GM21447 (cell line): ENCODE data around the gene CAPN5.

Source experiments
- ATAC-seq: cut with Tn5 transposase; IDR thresholded peaks from one replicate; pipeline ENCODE4 v1.9.1; 2021; ENCODE audit not compliant: unreplicated experiment

Gene CAPN5

GRCh38 chr11:77063861-77064260 lies 2.9 kb upstream of the CAPN5 start:
- no peak for ATAC-seq

GRCh38 chr11:77064648-77065217 lies 2.0 kb upstream of the CAPN5 start:
- ATAC-seq = no peak

- no peak for ATAC-seq
Measured at GRCh38 chr11:77065878-77066228, 918 bp upstream of the CAPN5 start.

GRCh38 chr11:77067861-77068443 lies 1.2 kb downstream of the CAPN5 start:
- no peak for ATAC-seq

GRCh38 chr11:77068457-77069335 lies 1.9 kb downstream of the CAPN5 start:
- ATAC-seq = no peak

- ATAC-seq = no peak
Measured at GRCh38 chr11:77069336-77069968, 2.7 kb downstream of the CAPN5 start.

- ATAC-seq = no peak
Measured at GRCh38 chr11:77069969-77070582, 3.3 kb downstream of the CAPN5 start.

- no peak for ATAC-seq
Measured at GRCh38 chr11:77071077-77071476, 4.3 kb downstream of the CAPN5 start.

GRCh38 chr11:77071671-77072605 lies 5.2 kb downstream of the CAPN5 start:
- ATAC-seq = no peak

GRCh38 chr11:77072851-77073327 lies 6.1 kb downstream of the CAPN5 start:
- ATAC-seq = no peak

- no peak for ATAC-seq
Measured at GRCh38 chr11:77073328-77074001, 6.7 kb downstream of the CAPN5 start.

GRCh38 chr11:77074205-77074604 lies 7.4 kb downstream of the CAPN5 start:
- no peak for ATAC-seq

GRCh38 chr11:77074626-77075221 lies 8.0 kb downstream of the CAPN5 start:
- ATAC-seq = no peak

- ATAC-seq = no peak
Measured at GRCh38 chr11:77075425-77075905, 8.7 kb downstream of the CAPN5 start.

GRCh38 chr11:77079666-77080065 lies 12.9 kb downstream of the CAPN5 start:
- no peak for ATAC-seq

GRCh38 chr11:77080643-77081210 lies 14.0 kb downstream of the CAPN5 start:
- no peak for ATAC-seq

- no peak for ATAC-seq
Measured at GRCh38 chr11:77081381-77081851, 14.6 kb downstream of the CAPN5 start.

GRCh38 chr11:77081976-77082836 lies 15.4 kb downstream of the CAPN5 start:
- ATAC-seq = no peak
